Measurements from ENCODE around the gene CCDC17. TPM values are rescaled to one million over a fixed set of nuclear protein-coding genes. Genes with fewer than 3 reads are reported as not detected.
"Not testable (repeated sequence)": the region's sequence is repeated elsewhere in the genome, so short reads cannot be mapped to it uniquely, and the experiment has no call there.

CCDC17 gene
- total RNA-seq, 1 experiment from 2014 or later, result 4.7 TPM

DNA sequence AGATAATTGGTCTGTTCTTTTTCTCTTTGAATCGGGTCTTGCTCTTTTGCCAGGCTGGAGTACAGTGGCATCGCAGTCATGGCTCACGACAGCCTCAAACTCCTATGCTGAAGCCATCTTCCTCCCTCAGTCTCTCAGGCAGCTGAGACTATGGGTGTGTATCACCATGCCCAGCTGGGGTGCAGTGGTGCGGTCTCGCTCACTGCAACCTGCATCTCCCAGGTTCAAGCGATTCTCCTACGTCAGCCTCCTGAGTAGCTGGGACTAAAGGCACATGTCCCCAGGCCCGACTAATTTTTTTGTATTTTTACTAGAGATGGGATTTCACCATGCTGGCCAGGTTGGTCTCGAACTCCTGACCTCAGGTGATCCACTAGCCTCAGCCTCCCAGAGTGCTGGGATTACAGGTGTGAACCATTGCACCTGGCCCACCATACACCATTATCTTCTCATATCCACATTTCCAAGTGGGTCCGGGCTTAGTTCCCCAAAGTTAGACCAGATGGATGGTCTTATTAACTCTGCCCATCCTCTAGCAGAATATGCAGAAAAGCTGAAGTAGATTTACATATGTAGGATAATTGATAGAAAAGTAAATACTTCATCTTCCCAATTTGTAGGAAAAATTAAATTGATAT, 13.1 kb downstream of the CCDC17 start:
- BruUV-seq (replicated peaks), result no TSS peak
- peaks cover 11% of the 10 kb centered on the region for H3K4me1 Mint-ChIP-seq (ENCODE audit: low read depth, unreplicated experiment)
- H3K4me3 Mint-ChIP-seq (ENCODE audit: low read depth, unreplicated experiment), result no peak overlapping the region
- intact Hi-C loops (cut with micrococcal nuclease; ENCODE audit: unreplicated experiment), result no loop called here
- H3K36me3 Mint-ChIP-seq (ENCODE audit: insufficient read depth, unreplicated experiment), result peaks cover 75% of the 10 kb centered on the region
- no peaks in the 10 kb centered on the region for H3K27me3 Mint-ChIP-seq (ENCODE audit: unreplicated experiment)
- TF ChIP-seq, protein P1, sequence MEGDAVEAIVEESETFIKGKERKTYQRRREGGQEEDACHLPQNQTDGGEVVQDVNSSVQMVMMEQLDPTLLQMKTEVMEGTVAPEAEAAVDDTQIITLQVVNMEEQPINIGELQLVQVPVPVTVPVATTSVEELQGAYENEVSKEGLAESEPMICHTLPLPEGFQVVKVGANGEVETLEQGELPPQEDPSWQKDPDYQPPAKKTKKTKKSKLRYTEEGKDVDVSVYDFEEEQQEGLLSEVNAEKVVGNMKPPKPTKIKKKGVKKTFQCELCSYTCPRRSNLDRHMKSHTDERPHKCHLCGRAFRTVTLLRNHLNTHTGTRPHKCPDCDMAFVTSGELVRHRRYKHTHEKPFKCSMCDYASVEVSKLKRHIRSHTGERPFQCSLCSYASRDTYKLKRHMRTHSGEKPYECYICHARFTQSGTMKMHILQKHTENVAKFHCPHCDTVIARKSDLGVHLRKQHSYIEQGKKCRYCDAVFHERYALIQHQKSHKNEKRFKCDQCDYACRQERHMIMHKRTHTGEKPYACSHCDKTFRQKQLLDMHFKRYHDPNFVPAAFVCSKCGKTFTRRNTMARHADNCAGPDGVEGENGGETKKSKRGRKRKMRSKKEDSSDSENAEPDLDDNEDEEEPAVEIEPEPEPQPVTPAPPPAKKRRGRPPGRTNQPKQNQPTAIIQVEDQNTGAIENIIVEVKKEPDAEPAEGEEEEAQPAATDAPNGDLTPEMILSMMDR (IDR thresholded peaks at IDR 0.05; ENCODE audit: unreplicated experiment), result no peak
- H3K9me3 Mint-ChIP-seq (ENCODE audit: low read depth, unreplicated experiment), result no peaks in the 10 kb centered on the region
- no peak overlapping the region for H3K27ac Mint-ChIP-seq (ENCODE audit: unreplicated experiment)
- DNase-seq, result no peak
- CTCF ChIA-PET, result no interaction called here

GRCh38 chr1:45608175-45609156, 15.4 kb downstream of the CCDC17 start:
- no peak for DNase-seq
- no peaks in the 10 kb centered on the region for H3K27me3 Mint-ChIP-seq (ENCODE audit: unreplicated experiment)
- no peaks in the 10 kb centered on the region for H3K9me3 Mint-ChIP-seq (ENCODE audit: low read depth, unreplicated experiment)
- peaks cover 11% of the 10 kb centered on the region for H3K4me1 Mint-ChIP-seq (ENCODE audit: low read depth, unreplicated experiment)
- CTCF ChIA-PET, result interaction anchor here (0.6 kb wide), 1 partner anchor 358 kb away, joined by 3 read pairs; no protein-coding TSS in a partner anchor
- no TSS peak for BruUV-seq (replicated peaks)
- no peak overlapping the region for H3K4me3 Mint-ChIP-seq (ENCODE audit: low read depth, unreplicated experiment)
- H3K36me3 Mint-ChIP-seq (ENCODE audit: insufficient read depth, unreplicated experiment), result peaks cover 74% of the 10 kb centered on the region
- TF ChIP-seq, protein P1 (IDR thresholded peaks at IDR 0.05; ENCODE audit: unreplicated experiment), result no peak
- H3K27ac Mint-ChIP-seq (ENCODE audit: unreplicated experiment), result peak overlapping the region; percentile 5
- intact Hi-C loops (cut with micrococcal nuclease; ENCODE audit: unreplicated experiment), result no loop called here

GRCh38 chr1:45607404-45608074, 16.3 kb downstream of the CCDC17 start:
- H3K27me3 Mint-ChIP-seq (ENCODE audit: unreplicated experiment), result no peaks in the 10 kb centered on the region
- no peak overlapping the region for H3K4me3 Mint-ChIP-seq (ENCODE audit: low read depth, unreplicated experiment)
- TF ChIP-seq, protein P1 (IDR thresholded peaks at IDR 0.05; ENCODE audit: unreplicated experiment), result no peak
- peaks cover 11% of the 10 kb centered on the region for H3K4me1 Mint-ChIP-seq (ENCODE audit: low read depth, unreplicated experiment)
- no peak overlapping the region for H3K27ac Mint-ChIP-seq (ENCODE audit: unreplicated experiment)
- H3K36me3 Mint-ChIP-seq (ENCODE audit: insufficient read depth, unreplicated experiment), result peaks cover 72% of the 10 kb centered on the region
- CTCF ChIA-PET, result no interaction called here
- BruUV-seq (replicated peaks), result TSS peak; percentile 95
- no peaks in the 10 kb centered on the region for H3K9me3 Mint-ChIP-seq (ENCODE audit: low read depth, unreplicated experiment)
- intact Hi-C loops (cut with micrococcal nuclease; ENCODE audit: unreplicated experiment), result no loop called here
- DNase-seq, result no peak

DNA sequence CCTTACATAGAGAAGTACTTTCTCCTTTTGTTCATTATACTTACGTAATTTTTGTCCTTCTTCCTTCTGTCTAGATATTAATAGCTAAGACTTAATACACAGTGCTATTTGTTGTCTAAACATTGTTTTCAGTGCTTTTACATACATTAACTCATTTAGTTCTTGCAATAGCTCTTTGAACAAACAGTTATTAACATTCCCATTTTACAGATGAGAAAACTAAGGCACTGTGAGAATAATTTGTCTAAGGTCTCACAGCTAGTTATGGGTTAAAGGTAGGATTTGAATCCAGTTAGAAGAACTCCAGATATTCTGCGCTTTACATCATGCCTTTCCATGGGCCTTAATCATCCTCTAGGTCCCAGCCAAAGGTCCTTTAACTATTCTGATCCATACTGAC, 19.6 kb downstream of the CCDC17 start:
- Mint-ChIP-seq H3K4me3 (ENCODE audit: low read depth, unreplicated experiment) (no peak overlapping the region), H3K36me3 (ENCODE audit: insufficient read depth, unreplicated experiment) (peaks cover 62% of the 10 kb centered on the region), H3K4me1 (ENCODE audit: low read depth, unreplicated experiment) (peaks cover 11% of the 10 kb centered on the region), H3K27ac (ENCODE audit: unreplicated experiment) (no peak overlapping the region), H3K9me3 (ENCODE audit: low read depth, unreplicated experiment) (no peaks in the 10 kb centered on the region), H3K27me3 (ENCODE audit: unreplicated experiment) (no peaks in the 10 kb centered on the region)
- BruUV-seq (replicated peaks), result no TSS peak
- DNase-seq, result no peak
- TF ChIP-seq, protein P1 (IDR thresholded peaks at IDR 0.05; ENCODE audit: unreplicated experiment), result no peak
- intact Hi-C loops (cut with micrococcal nuclease; ENCODE audit: unreplicated experiment), result no loop called here
- CTCF ChIA-PET, result no interaction called here

- CTCF ChIA-PET; H3K4me1 Mint-ChIP-seq (ENCODE audit: low read depth, unreplicated experiment); H3K4me3 Mint-ChIP-seq (ENCODE audit: low read depth, unreplicated experiment); H3K27ac Mint-ChIP-seq (ENCODE audit: unreplicated experiment); DNase-seq; intact Hi-C loops (cut with micrococcal nuclease; ENCODE audit: unreplicated experiment); BruUV-seq (replicated peaks); H3K27me3 Mint-ChIP-seq (ENCODE audit: unreplicated experiment); H3K9me3 Mint-ChIP-seq (ENCODE audit: low read depth, unreplicated experiment): not testable (repeated sequence)
- H3K36me3 Mint-ChIP-seq (ENCODE audit: insufficient read depth, unreplicated experiment), result peaks cover 31% of the 10 kb centered on the region
Observed at GRCh38 chr1:45596765-45597164, 27.1 kb downstream of the CCDC17 start.
